GM18858 (cell line): ENCODE results near the gene C6orf163.
A peak's percentile ranks its signal among the peaks of the same experiment; 100 is the strongest.
"Not testable (repeated sequence)": the region's sequence is repeated elsewhere in the genome, so short reads cannot be mapped to it uniquely, and the experiment has no call there.

ENCODE experiments used
- ATAC-seq: cut with Tn5 transposase; IDR thresholded peaks from one replicate; pipeline ENCODE4 v1.9.1; 2021; ENCODE audit not compliant: unreplicated experiment

C6orf163 gene

DNA sequence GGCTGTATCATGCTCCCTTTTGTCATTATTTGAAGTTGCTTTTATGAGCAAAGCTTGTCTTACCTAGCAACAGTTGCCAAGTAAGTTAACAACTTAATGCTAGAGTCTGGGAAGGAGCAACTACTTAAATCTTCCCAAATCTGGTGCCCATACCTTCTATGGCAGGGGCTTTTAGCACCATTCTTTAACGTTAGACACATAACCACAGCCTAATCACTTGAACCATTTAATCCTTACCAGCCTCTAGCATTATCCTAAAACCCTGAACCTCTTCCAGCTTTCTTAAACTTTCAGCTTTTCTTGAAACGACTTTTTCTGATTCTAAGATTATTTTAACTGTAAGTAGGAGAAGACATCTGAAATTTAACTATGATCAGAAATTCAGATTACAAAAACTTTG is at the start of gene C6orf163:
C6orf163 (plus strand) TSS at position 83 of the 400 bp plus-strand sequence; CDS start at position 370, 287 bp downstream.
- ATAC-seq: no peak

DNA sequence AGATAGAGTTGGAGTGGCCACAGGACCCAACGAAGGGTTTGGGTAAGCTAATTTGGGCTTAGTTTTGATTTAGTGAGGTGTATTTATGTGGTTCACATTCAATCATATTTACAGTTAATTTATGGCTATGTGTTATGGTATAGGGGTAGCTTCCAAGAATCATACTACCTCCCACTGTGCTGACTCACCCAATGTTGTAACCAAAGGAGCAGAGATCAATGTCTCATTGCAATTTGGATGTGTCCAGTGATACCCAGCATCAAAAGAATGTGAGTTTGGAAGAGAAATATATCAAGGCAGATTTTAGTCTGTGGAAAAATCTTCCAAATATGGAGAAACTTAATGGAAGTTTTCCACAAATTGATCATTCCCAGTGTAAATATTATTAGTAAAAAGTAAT is 47.5 kb upstream of the C6orf163 start:
- no peak for ATAC-seq

DNA sequence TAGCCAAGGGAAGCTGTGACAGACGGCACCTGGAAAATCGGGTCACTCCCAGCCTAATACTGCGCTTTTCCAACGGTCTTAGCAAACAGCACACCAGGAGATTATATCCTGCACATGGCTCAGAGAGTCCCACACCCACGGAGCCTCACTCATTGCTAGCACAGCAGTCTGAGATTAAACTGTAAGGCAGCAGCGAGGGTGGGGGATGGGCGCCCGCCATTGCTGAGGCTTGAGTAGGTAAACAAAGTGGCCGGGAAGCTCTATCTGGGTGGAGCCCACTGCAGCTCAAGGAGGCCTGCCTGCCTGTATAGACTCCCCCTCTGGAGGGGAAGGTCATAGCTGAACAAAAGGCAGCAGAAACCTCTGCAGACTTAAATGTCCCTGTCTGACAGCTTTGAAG is 43.3 kb upstream of the C6orf163 start:
- ATAC-seq: not testable (repeated sequence)

DNA sequence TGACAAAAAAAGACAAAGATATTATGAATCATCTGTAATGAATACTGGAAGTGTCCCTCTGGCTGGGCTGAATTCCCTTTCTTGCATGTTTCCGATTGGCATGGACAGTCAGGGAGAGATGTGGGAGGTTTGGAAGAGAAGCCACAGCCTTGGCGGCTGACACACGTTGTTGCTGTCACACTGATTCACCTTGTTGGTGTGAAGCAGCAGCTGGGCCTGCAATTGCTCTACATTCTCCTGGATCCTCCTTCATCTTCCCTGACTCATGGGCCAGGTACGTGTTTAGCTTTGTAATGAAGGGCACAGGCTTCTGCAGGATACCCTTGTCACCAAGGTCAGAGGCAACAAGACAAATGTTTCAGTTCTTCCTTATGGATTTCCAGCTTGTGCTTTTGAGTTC is 35.6 kb upstream of the C6orf163 start:
- ATAC-seq: no peak

DNA sequence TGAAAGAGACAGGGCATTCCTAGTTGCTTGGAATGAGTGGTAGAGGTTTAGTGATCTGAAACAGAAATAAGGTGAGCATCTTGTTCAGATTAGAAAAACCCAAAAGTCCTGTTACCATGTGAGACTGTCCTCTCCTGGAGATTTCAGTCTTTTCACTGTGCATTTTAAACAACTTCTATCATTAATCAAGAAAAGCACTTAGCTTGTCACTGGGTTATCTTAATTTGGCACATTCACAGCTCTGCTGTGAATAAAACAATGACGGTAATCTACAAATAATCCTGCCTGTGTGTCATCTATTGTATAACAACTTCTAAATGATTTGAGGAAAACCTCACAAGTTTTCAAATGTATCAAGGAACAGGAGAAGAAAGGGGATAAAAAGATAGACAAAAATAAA is 31.8 kb upstream of the C6orf163 start:
- no peak for ATAC-seq

DNA sequence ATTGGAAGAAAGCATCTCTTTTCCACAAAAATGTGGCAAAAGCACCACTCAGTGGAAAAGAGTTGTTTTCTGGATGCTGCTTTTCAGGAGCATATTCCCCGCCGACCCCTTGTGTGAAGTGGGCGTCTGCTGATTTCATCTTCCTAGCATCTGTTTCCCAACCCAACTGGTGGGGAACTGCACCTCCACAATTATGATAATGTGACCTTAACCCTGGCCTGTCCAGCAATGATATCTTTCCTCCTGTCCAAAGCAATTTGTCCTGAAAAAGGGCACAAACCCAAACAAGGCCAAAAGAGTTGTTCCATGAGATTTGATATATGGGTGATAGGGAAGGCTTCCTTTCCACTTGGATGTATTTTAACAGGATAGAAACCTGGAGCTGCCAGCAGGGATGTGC is 29.5 kb upstream of the C6orf163 start:
- ATAC-seq: no peak

DNA sequence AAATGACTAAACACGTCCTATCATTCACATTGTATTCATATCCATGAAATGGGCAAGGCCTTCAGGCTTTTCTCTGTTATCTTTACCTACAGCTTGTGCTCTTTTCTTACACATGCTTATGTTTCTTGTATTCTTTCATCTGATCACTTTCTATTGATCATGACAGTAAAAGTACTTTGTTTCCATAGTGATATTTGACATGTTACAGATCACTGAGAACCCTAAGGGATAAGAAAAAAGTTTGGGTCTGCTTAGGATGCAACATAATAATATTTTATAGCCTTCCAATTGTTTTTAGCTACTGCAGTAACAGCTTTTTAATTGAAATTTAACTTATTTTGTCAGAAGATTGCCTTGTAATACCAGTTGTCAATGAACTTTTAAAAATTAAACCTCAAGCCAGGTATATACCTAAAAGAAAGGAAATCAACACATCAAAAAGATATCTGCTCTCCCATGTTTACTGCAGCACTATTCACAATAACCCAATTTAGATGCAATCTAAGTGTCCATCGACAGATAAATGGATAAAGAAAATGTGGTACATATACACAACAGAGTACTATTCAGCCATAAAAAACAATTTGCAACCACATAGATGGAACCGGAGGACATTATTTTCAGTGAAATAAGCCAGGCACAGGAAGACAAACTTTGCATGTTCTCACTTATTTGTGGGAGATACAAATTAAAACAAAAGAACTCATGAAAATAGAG is 25.2 kb upstream of the C6orf163 start:
- no peak for ATAC-seq

DNA sequence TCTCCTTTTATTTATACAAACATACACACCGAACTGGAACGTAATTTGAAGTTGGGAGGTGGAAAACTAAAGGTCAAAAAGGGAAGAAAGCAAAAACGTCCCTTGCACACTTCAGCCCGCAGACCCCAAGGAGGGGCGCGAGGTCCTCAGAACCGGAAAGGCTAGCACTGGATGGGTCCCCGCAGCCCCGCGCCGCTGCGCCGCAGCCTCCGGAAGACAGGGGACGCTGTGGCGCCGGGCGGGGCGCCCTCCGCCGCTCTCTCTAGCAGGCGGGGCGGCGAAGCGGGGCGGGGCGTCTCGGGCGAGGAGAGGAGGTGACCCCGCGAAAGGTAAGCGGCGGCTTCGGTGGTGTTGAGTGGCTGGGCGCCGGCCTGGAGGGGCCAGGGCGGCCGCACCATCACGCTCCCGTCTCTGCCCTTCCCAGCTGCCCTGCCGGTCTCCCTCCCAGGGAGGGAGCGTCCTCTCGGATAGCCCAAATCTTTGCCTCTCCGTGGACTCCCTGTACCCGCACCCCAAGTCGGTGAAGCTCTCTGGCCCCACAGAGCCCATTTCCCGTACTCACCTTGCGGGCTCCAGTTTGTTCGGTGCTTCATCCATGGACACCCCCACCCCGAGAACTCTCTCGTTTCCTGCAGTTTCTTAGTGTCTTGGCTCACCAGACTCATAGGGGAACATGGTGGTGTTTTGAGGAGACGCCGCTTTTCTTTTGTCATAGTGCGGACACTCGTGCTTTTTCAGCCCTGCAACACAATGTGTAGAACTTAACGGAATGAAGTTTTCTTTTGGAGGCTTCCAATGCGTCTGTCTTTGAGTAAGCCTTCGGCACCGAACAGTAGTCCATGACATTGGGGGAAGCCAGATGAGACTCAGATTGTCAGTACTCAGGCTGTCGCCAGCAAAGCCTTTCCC is 22.1 kb upstream of the C6orf163 start, which contains the start of gene SMIM8:
SMIM8 (plus strand) TSS at position 285 of the 909 bp plus-strand sequence. CDS start 14,444 bp downstream, outside the sequence.
- ATAC-seq: peak; percentile 100

DNA sequence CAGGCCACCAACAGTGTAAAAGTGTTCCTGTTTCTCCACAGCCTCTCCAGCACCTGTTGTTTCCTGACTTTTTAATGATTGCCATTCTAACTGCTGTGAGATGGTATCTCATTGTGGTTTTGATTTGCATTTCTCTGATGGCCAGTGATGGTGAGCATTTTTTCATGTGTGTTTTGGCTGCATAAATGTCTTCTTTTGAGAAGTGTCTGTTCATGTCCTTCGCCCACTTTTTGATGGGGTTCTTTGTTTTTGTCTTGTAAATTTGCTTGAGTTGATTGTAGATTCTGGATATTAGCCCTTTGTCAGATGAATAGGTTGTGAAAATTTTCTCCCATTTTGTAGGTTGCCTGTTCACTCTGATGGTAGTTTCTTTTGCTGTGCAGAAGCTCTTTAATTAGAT is 20.7 kb upstream of the C6orf163 start:
- not testable (repeated sequence) for ATAC-seq

DNA sequence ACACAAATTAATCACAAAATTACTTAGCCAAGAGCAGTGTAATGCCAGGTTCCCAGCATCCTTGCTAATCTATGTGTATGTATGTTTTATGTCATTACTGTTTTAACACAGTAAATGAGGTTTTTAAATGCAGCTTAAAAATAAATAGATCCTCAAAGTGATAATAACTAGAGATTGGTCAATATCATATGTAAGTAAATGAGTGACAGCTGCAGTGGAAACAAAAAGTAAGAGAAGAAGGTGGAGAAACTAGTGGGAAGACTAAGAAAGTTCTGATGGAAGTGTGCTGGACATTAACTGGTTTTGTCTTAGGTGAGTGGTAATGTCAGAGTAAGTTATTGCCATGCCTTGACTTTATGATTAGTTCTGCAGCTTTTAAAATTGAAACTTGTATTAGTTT is 13.7 kb upstream of the C6orf163 start:
- ATAC-seq: no peak

DNA sequence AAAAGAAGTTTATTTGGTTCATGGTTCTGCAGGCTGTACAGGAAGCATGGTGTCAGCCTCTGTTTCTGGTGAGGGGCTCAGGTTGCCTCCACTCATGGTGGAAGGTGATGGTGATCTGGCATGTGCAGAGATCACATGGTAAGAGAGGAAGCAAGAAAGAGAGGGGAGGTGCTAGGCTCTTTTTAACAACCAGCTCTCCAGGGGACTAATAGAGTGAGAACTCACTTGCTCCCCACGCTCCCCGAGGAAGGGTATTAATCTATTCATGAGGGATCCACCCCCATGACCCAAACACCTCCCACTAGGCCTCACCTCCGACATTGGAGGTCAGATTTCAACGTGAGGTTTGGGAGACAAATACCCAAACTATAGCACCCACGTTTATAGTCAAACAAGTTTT is 11.6 kb upstream of the C6orf163 start:
- no peak for ATAC-seq

DNA sequence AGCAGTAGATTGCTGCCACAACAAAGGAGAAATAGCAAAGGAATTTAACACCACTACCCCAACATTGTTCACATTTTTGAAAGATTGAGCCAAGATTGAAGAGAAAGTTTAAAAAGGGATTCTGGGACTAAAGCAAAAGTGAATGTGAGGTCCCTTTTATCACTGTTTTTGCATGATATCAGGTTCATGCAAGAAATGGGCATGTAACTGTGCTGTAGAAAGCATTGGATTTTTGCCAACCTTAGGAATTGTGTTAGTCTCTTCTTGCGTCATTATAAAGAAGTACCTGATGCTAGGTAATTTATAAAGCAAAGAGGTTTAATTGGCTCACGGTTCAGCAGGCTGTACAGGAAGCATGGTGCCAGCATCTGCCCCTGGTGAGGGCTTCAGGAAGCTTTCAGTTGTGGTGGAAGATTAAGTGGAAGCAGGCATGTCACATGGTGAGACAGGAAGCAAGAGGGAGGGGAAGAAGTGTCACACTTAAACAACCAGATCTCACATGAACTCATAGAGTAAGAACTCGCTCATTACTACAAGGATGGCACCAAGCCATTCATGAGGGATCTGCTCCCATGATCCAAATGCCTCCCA is 10.9 kb upstream of the C6orf163 start:
- ATAC-seq: no peak

DNA sequence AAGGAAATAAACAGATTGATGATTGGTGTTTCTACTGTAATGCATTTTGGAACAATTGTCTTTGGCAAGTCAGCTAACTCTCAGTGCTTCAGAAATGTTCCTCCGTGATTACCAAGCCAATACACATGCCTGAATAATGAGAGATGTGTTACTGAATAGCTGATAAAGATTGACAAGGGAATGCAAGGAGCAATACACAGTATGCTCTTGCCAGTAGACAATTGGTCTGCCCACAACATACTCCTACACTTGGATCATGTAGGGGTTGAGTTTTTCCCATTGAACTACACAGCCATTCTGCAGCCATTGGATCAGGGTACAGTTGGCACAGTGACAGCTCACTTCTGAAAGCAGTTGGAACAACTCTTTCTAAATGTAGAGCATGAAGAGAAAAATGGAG is 9.9 kb upstream of the C6orf163 start:
- no peak for ATAC-seq

DNA sequence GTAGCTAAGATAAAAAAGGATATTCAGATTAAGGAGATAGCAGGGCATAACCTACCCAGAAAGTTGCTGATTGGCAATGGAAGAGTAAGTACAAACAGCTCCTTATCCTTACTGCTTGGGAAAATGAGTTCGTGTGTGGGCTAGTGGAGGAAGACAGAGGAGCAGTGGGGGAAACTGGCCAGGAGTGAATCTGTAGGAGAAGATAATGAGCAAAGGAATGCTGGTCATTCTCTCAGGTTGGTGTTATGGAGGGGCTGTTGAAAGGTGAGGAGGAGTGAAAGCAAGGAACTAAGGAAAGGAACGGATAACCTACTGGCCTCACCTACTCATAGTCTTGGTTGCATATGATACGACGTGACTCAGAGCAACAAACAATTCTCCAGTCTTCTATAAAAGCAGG is 8.2 kb upstream of the C6orf163 start:
- ATAC-seq: no peak

DNA sequence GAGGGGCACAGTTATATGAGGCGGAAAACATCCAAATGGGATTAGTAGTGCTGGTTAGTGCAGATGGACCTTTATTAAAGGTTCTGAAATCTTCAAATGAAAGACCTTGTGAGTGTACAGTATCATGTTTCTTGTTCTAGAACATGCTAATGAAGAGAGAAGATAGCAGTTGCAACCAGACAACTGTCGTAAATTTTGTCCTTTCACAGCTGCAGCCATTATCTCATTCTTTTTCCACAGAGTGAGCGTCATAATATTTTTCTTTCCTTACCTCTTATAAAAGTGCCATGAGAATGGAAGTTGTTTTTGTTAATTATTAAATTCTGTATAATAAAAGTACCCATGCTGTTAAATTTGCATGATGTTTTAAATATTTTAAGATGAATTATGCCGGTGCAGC is 4.4 kb upstream of the C6orf163 start:
- ATAC-seq: no peak

DNA sequence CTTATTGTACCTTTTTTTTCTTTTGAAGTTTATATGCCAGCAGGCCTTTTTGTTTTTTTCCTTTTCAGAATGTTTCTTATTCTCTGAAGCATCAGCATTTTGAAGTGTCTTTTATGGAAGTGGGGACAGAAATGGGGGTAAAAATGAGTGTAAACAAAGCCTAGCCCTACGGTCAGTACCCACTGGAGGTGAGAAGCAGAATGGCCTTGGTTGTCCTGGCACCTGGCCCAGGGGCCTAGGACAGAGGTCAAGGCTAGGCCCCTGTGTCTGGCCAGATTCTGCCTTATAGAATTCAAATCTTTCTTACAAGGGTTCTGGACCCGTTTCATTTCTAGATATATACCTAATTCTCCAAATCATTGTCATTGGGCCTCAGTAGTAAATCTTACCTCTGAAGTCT is 3.5 kb upstream of the C6orf163 start:
- ATAC-seq: no peak

DNA sequence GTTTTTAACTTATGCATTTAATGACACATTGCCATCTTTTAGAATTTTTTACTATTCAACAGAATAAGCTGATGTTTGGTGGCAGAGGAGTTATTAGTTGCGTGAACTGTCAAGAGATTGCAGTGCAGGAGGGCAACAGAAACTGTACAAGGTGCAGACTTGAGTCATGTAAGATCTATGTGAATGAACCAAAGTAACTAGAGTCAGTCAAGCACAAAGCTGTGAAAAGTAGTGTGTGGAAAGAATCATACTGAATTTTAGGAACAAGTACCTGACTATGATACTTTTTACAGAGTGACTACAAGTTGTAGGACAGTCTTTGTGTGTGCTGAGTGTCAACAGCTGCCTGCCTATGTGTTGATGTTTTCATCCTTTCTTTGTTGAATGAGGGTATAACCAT is 2.7 kb upstream of the C6orf163 start:
- ATAC-seq: peak; percentile 99

DNA sequence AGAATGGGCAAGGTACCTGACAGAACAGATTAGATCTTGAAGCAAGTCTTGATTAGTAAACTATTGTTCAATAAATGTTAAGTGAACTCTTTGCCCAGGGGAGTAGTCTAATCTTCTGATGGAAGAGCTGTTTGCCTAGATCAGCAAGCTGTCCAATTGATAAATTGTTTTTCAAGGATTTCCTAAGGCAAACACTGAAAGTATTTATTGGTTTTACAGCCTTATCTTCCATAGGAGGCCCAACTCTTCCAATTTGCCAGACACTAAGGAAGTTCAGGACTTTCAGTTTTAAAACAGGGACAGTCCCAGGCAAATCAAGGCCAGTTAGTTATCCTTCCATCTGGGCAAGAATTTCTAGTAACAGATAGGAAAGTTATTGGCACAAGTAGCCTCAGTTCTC is 1.8 kb upstream of the C6orf163 start:
- ATAC-seq: no peak

DNA sequence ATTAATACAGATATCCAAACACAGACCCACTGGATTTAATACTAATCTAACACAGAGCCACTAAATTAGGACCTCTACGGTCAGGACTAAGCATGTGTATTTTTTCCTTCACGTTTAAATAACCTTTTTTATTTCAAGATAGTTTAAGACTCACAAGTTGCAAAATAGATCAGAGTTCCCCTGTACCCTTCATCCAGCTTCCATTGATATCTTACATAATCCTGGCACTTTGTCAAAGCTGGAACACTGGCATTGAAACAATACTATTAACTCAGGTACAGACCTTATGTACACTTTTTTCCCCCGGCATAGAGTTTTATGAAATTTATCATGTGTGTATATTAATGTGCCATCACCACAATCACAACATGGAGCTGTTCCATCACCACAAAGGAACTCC is 2.1 kb downstream of the C6orf163 start:
- no peak for ATAC-seq

DNA sequence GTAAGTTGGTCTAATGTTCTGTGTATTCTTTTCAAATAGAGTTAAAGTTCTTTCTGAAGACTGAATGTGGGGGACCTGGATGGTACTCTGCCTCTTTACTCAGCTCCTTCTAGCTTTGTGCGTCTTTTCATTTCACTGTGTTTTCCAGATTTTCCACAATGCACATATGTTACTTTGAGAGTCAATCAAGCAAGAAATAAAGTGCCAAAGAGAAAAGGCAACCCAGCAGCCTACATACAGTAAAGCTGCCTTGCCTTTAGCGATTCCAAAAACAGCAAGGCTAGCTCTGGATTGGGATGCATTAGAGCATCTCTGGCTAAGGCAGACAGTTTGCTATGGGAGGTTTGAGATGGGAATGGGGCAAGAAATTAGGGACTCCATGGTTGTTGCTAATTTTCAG is 5.3 kb downstream of the C6orf163 start:
- no peak for ATAC-seq

DNA sequence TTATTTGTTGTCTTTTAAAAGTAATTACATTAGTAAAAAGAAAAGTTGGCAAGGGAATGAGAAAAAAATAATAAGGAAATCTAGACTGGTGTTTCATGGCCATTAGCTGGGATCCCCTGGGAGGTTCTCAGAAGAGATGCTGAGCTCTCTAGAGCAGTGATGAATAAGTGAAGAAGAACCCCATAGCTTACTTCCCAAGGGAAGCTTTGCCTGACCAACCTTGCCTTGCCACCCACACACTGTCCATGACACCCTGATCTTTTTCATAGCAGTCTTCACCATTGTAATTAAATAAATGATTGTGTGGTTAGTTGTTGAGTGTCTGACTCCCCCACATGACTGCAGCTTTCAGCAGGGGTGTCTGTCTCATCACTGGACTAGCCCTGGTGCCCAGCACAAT is 5.9 kb downstream of the C6orf163 start:
- no peak for ATAC-seq

DNA sequence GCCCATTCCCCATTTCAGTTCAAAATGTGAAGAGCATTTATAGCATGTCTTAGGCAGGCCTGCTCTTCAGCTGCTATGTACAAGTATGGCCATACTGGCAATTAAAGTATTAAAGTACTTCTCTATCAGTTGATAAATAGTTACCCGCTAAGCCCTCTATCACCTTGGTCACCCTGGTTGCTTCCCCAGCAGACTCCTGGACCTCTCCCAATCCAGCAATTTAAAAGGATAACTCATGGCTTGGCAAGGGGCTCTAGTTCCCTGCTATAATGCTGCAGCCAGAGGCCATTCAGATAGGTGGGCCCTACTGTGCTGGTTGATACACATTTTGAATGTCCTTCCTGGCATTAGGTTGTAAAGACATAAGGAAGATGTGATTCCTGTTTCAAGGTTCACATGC is 7.0 kb downstream of the C6orf163 start:
- no peak for ATAC-seq
